MM.1S (cell line): ENCODE results near the gene TRAPPC1.

Experiments
- EZH2 ChIP-seq: fragments of 300-600 bp; sonication (generic); optimal IDR thresholded peaks from 2 replicates; pipeline ENCODE3; 2017; ENCODE audit warnings: low read depth, mild to moderate bottlenecking, antibody characterized with exemption, low read length, mixed read lengths
- EZH2phosphoT487 ChIP-seq: fragments of 300-600 bp; sonication (generic); IDR thresholded peaks from 2 replicates; pipeline ENCODE4 v1.6.1; 2018; ENCODE audit warnings: antibody characterized with exemption, low read length
- TF ChIP-seq, protein P1 (sequence below): fragments of 300-600 bp; sonication (generic); IDR thresholded peaks from 2 replicates; pipeline ENCODE4 v1.5.1; 2016; ENCODE audit warnings: antibody characterized with exemption, low read length, mixed read lengths

DNA sequence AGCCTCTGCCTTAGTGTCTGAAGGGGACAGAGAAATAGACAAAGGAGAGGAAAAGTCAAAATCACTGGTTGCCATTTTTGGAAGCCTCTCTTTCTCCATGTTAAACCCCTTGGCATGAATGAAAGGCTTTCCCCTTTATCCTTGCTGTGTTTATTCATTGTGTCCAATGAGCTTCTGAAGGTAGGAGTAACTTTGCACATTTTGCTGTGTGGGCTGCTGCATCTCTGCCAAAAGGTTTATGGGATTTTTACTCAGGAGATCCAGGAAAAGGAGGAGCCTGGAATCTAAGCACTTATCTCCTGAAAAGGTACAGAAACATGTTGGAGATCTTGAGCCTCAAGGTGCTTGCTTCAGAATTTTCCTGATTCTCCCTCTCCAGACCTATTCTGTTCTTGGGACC is 4.1 kb upstream of the TRAPPC1 start:
- TF ChIP-seq, protein P1, sequence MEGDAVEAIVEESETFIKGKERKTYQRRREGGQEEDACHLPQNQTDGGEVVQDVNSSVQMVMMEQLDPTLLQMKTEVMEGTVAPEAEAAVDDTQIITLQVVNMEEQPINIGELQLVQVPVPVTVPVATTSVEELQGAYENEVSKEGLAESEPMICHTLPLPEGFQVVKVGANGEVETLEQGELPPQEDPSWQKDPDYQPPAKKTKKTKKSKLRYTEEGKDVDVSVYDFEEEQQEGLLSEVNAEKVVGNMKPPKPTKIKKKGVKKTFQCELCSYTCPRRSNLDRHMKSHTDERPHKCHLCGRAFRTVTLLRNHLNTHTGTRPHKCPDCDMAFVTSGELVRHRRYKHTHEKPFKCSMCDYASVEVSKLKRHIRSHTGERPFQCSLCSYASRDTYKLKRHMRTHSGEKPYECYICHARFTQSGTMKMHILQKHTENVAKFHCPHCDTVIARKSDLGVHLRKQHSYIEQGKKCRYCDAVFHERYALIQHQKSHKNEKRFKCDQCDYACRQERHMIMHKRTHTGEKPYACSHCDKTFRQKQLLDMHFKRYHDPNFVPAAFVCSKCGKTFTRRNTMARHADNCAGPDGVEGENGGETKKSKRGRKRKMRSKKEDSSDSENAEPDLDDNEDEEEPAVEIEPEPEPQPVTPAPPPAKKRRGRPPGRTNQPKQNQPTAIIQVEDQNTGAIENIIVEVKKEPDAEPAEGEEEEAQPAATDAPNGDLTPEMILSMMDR: no peak
- TF ChIP-seq EZH2 (no peak), EZH2phosphoT487 (no peak)
